ENCODE results near the gene GRK2. TPM values are rescaled to one million over a fixed set of nuclear protein-coding genes. Genes with fewer than 3 reads are reported as not detected.

GRK2 gene
- total and polyA plus RNA-seq, 2 donors (not counting 3 experiments of a cell fraction or from before 2014, with no cell fraction given): 57.9 to 62.3 TPM

- Histone ChIP-seq H3K9me3 (replicated peaks; ENCODE audit: control insufficient read depth, insufficient read depth, low read length) (no peaks in the 10 kb centered on the region), H3K9me1 (replicated peaks; ENCODE audit: control insufficient read depth, extremely low read depth, insufficient read depth, low read length) (no peaks in the 10 kb centered on the region), H3K36me3 (ENCODE audit: control insufficient read depth in 2 of 2, extremely low read depth in 1 of 2, insufficient read depth in 2 of 2, low read length in 2 of 2) (peaks cover 23 to 35% of the 10 kb centered on the region in 2 experiments), H3K79me2 (ENCODE audit: control insufficient read depth, insufficient read depth, low read length) (peaks cover 50% of the 10 kb centered on the region), H3K4me2 (ENCODE audit: insufficient read depth, low read length) (no peak overlapping the region), H3K27me3 (ENCODE audit: control insufficient read depth in 2 of 2, insufficient read depth in 2 of 2, low read length in 2 of 2) (no peaks in the 10 kb centered on the region), H3K4me1 (ENCODE audit: control insufficient read depth, extremely low read depth, insufficient read depth, low read length) (peaks cover 13% of the 10 kb centered on the region), H3K27ac (ENCODE audit: insufficient read depth, low read depth, low read length) (no peak overlapping the region), H3K9ac (replicated peaks; ENCODE audit: extremely low read depth, insufficient read depth, low read length) (no peak overlapping the region), H2AFZ (ENCODE audit: low read depth, low read length) (no peak overlapping the region), H4K20me1 (replicated peaks; ENCODE audit: control insufficient read depth, extremely low read depth, insufficient read depth, low read length) (peaks cover 3% of the 10 kb centered on the region), H3K4me3 (replicated peaks in 1 of 3; ENCODE audit: insufficient read depth in 1 of 3, low read depth in 1 of 3, low read length in 3 of 3) (no peak overlapping the region)
- ChIA-PET POLR2A (no interaction called here), CTCF (interaction anchor here (1.8 kb wide), 1 partner anchor 164 kb away, joined by 5 read pairs; no protein-coding TSS in a partner anchor)
- FAIRE-seq: no peak
- TF ChIP-seq POLR2A (IDR thresholded peaks at IDR 0.05; ENCODE audit: low read depth, low read length): no peak
- no peak for TF ChIP-seq FOS (IDR thresholded peaks at IDR 0.05; ENCODE audit: borderline replicate concordance, insufficient read depth, low read length)
- no peak for TF ChIP-seq EZH2 (IDR thresholded peaks at IDR 0.05; ENCODE audit: borderline replicate concordance, low read depth, low read length, severe bottlenecking)
- no peak for TF ChIP-seq JUN (IDR thresholded peaks at IDR 0.05; ENCODE audit: borderline replicate concordance, insufficient read depth, insufficient read length, low read depth)
- no peak for TF ChIP-seq MYC (IDR thresholded peaks at IDR 0.05; ENCODE audit: low read depth, low read length)
- TF ChIP-seq MAX (IDR thresholded peaks at IDR 0.05; ENCODE audit: insufficient read depth, insufficient read length): no peak
- no peak for TF ChIP-seq CTCF (IDR thresholded peaks at IDR 0.05; ENCODE audit: extremely low read depth in 1 of 2, insufficient read depth in 1 of 2, low read depth in 1 of 2, low read length in 2 of 2)
- no peak for TF ChIP-seq POLR2AphosphoS5 (IDR thresholded peaks at IDR 0.05; ENCODE audit: insufficient read depth, low read depth, low read length)
- no peak for TF ChIP-seq GATA2 (IDR thresholded peaks at IDR 0.05; ENCODE audit: insufficient read depth, insufficient read length, low read depth, low read length)
- no TSS peak for BruUV-seq (replicated peaks)
- DNase-seq (ENCODE audit: low read depth, low spot score): no peak
- dilution Hi-C loops (cut with MboI; ENCODE audit: extremely low pct_ligation_motif_present, low sequenced_read_pairs): no loop called here
- intact Hi-C loops (cut with micrococcal nuclease): no loop called here
Observed at GRCh38 chr11:67245046-67245445, 21.2 kb upstream of the GRK2 start.
